Daoy (cell line): ENCODE data around the gene SAA1. TPM values are rescaled to one million over a fixed set of nuclear protein-coding genes. Genes with fewer than 3 reads are reported as not detected.
"Not testable (repeated sequence)": the region's sequence is repeated elsewhere in the genome, so short reads cannot be mapped to it uniquely, and the experiment has no call there.

Experiments used
- DNase-seq: peaks from one replicate; pipeline ENCODE4 v3.0.0-alpha.2; 2015; ENCODE audit warnings: low read depth
- total RNA-seq: library from RNA; depleted of rRNA; stranded (reverse); fragments of >200 nt; shearing (Covaris generic); gene quantifications from 2 replicates; pipeline ENCODE4 v1.2.3, GENCODE V29; 2014; rRNA removed

SAA1 gene
- 0.69 TPM in 1 of 2 replicates, not detected in the other for total RNA-seq

GRCh38 chr11:18265949-18266348, at the start of gene SAA1:
Gene SAA1 (plus strand): TSS chr11:18266264. CDS start chr11:18266888, 624 bp downstream.
- DNase-seq = peak; percentile 24

GRCh38 chr11:18221274-18221876, 44.7 kb upstream of the SAA1 start:
- no peak for DNase-seq

- DNase-seq = no peak
Measured at GRCh38 chr11:18222814-18223421, 43.1 kb upstream of the SAA1 start.

- no peak for DNase-seq
Measured at GRCh38 chr11:18223591-18224387, 42.3 kb upstream of the SAA1 start.

GRCh38 chr11:18225913-18226312, 40.2 kb upstream of the SAA1 start:
- no peak for DNase-seq

- DNase-seq = no peak
Measured at GRCh38 chr11:18229501-18229900, 36.6 kb upstream of the SAA1 start.

GRCh38 chr11:18230859-18231258, 35.2 kb upstream of the SAA1 start:
- DNase-seq = no peak

GRCh38 chr11:18233912-18234311, 32.2 kb upstream of the SAA1 start:
- DNase-seq = no peak

GRCh38 chr11:18235394-18236334, 30.4 kb upstream of the SAA1 start:
- no peak for DNase-seq

GRCh38 chr11:18236664-18237356, 29.3 kb upstream of the SAA1 start, which contains the start of gene SAA4:
Gene SAA4 (minus strand): TSS chr11:18236802. CDS start chr11:18235926, 876 bp downstream.
- no peak for DNase-seq

- DNase-seq = no peak
Measured at GRCh38 chr11:18239655-18240054, 26.4 kb upstream of the SAA1 start.

GRCh38 chr11:18243783-18244362, 22.2 kb upstream of the SAA1 start:
- DNase-seq = peak; percentile 70

GRCh38 chr11:18245396-18245795, 20.7 kb upstream of the SAA1 start:
- no peak for DNase-seq

GRCh38 chr11:18246379-18247190, 19.5 kb upstream of the SAA1 start:
- not testable (repeated sequence) for DNase-seq

GRCh38 chr11:18247191-18247581, 18.9 kb upstream of the SAA1 start:
- DNase-seq = not testable (repeated sequence)

- DNase-seq = peak; percentile 31
Measured at GRCh38 chr11:18248561-18248960, 17.5 kb upstream of the SAA1 start, which contains the start of gene SAA2. Gene SAA2 (minus strand): TSS chr11:18248668. CDS start chr11:18248011, 657 bp downstream.

- no peak for DNase-seq
Measured at GRCh38 chr11:18253233-18253632, 12.8 kb upstream of the SAA1 start.

- DNase-seq = no peak
Measured at GRCh38 chr11:18253778-18254338, 12.2 kb upstream of the SAA1 start.

- DNase-seq = no peak
Measured at GRCh38 chr11:18254781-18255361, 11.2 kb upstream of the SAA1 start.
